IPS-20b (cell line): ENCODE measurements around the gene GRK2.
A peak's percentile ranks its signal among the peaks of the same experiment; 100 is the strongest.

ENCODE experiments used
- H3K27ac ChIP-seq: one replicate; pipeline ENCODE4 v1.5.1; 2013; ENCODE audit warnings: low read length
- H3K27me3 ChIP-seq: 2 replicates; pipeline ENCODE4 v1.6.1; 2013; ENCODE audit warnings: mild to moderate bottlenecking, low read length, inconsistent platforms; ENCODE audit not compliant: insufficient read depth
- H3K36me3 ChIP-seq: 2 replicates; pipeline ENCODE4 v1.6.1; 2013; ENCODE audit warnings: low read depth, mild to moderate bottlenecking, inconsistent platforms, low read length, moderate library complexity; ENCODE audit not compliant: insufficient read depth
- H3K4me1 ChIP-seq: 2 replicates; pipeline ENCODE4 v1.6.1; 2013; ENCODE audit warnings: mild to moderate bottlenecking, control low read depth, inconsistent platforms, low read length, moderate library complexity; ENCODE audit not compliant: insufficient read depth
- H3K4me3 ChIP-seq: 2 replicates; pipeline ENCODE4 v1.5.1; 2013; ENCODE audit warnings: mild to moderate bottlenecking, low read length, inconsistent platforms
- H3K9ac ChIP-seq: 2 replicates; pipeline ENCODE4 v1.6.1; 2013; ENCODE audit warnings: low read depth, mild to moderate bottlenecking, inconsistent platforms, low read length, moderate library complexity
- H3K9me3 ChIP-seq: 2 replicates; pipeline ENCODE4 v1.6.1; 2013; ENCODE audit warnings: mild to moderate bottlenecking, low read depth, low read length, inconsistent platforms; ENCODE audit not compliant: insufficient read depth

Gene GRK2

DNA sequence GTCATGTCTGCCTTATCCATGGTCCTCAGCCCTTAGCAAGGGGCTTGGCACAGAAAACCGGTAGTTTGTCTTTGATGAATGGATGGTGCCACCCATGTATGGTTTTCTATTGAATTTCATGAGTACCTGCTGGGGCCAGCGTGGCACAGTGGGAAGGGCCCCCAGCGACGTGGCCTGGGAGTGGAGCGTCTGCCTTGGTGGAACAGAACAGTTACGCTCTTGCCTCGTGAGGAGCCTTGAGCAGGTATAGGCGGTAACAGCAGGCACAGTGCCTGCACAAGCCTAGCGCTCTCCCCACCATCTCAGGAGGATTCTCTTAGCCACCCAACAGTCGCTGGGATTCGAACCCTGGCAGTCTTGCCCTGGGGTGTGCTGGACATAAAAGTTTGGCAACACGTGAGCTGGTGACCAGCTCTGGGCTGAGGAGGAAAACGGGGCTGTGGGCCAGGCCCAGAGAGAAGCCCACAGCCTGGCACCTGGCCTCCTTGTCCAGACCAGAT is 34.0 kb downstream of the GRK2 start:
- Histone ChIP-seq H3K9ac (no peak overlapping the region), H3K27ac (no peak overlapping the region), H3K4me1 (peaks cover 9% of the 10 kb centered on the region), H3K27me3 (peaks cover 13% of the 10 kb centered on the region; the same call in 1 of the 2 replicates), H3K4me3 (no peak overlapping the region), H3K36me3 (peaks cover 18% of the 10 kb centered on the region), H3K9me3 (peaks cover 11% of the 10 kb centered on the region; the same call in 1 of the 2 replicates)

DNA sequence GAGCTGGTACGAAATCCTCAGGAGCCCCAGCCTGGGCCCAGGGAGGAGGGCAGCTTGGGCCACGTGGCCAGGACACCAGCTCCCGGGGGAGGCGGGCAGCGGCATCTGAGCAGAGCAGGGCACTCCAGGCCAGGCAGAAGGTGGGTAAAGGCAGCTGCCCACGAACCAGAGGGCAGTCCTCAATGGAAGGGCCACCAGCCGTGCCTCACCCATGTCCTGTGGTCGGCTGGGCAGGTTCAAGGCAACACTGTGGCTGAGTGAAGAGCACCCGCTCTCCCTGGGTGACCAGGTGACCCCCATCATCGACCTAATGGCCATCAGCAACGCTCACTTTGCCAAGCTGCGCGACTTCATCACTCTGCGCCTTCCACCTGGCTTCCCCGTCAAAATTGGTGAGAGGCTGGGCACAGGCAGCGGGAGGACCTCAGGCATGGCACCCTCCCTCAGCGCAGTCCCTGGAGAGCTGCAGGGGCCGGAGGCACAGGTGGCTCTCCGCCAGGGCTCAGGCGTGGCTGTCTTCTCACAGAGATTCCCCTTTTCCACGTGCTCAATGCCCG is 34.6 kb downstream of the GRK2 start:
- no peak overlapping the region for H3K9ac ChIP-seq
- H3K36me3 ChIP-seq, result peaks cover 15% of the 10 kb centered on the region
- peaks cover 9% of the 10 kb centered on the region for H3K4me1 ChIP-seq
- peaks cover 7% of the 10 kb centered on the region; the same call in 1 of the 2 replicates for H3K9me3 ChIP-seq
- no peak overlapping the region for H3K4me3 ChIP-seq
- peaks cover 13% of the 10 kb centered on the region; the same call in 1 of the 2 replicates for H3K27me3 ChIP-seq
- no peak overlapping the region for H3K27ac ChIP-seq

DNA sequence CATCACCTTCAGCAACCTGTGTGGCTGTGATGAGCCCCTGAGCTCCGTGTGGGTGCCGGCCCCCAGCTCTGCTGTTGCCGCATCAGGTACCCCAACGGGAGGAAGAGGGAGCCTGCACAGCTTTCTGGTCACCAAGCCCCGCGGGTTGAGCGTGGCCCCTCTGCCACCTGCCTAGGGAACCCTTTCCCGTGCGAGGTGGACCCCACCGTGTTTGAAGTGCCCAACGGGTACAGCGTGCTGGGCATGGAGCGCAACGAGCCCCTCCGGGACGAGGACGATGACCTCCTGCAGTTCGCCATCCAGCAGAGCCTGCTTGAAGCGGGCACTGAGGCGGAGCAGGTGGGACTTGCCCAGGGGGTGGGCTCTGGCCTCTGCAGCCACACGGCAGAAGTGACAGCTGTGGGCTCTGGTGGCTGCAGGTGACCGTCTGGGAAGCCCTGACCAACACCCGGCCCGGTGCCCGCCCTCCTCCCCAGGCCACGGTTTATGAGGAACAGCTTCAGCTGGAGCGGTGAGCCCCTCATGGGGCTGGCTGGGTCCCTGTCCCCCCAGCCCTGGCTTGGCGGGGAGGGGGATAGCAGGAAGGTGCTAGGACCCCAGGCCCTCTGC is 35.1 kb downstream of the GRK2 start:
- Histone ChIP-seq H3K27ac (no peak overlapping the region), H3K27me3 (peaks cover 13% of the 10 kb centered on the region; the same call in 1 of the 2 replicates), H3K4me1 (peaks cover 9% of the 10 kb centered on the region), H3K4me3 (peak overlapping the region; percentile 72; the same call in 1 of the 2 replicates), H3K36me3 (peaks cover 9% of the 10 kb centered on the region), H3K9ac (peak overlapping the region; percentile 53; the same call in 1 of the 2 replicates), H3K9me3 (0 out of 2 replicates have a peak, but pooled peaks cover under 1% of the 10 kb centered on the region)

DNA sequence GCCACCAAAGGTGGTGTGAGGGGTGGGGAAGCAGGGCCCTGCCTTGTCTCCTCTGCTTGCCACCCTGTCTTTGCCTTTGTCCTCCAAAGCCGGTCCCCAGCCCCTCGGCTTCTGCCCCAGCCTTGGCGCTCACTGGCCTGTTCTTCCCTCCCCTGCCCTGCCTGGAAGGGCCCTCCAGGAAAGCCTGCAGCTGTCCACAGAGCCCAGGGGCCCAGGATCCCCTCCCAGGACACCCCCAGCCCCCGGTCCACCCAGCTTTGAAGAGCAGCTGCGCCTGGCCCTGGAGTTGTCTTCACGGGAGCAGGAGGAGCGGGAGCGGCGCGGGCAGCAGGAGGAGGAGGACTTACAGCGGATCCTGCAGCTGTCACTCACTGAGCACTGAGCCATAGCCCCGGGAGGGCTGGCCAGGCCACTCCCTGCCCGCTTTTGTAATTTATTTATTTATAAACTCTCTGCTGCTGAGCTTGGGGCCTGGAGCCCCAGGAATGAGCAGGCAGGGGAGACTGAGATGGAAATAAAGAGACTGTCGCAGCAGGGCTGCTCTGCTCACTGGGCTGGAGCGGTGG is 35.8 kb downstream of the GRK2 start:
- Histone ChIP-seq H3K9me3 (no peaks in the 10 kb centered on the region), H3K9ac (peak overlapping the region; percentile 60; the same call in 1 of the 2 replicates), H3K4me1 (peaks cover 9% of the 10 kb centered on the region), H3K36me3 (0 out of 2 replicates have a peak, but pooled peaks cover 5% of the 10 kb centered on the region), H3K27me3 (peaks cover 13% of the 10 kb centered on the region; the same call in 1 of the 2 replicates), H3K4me3 (peak overlapping the region; percentile 72), H3K27ac (no peak overlapping the region)

- Histone ChIP-seq H3K27ac (no peak overlapping the region), H3K27me3 (peaks cover 13% of the 10 kb centered on the region; the same call in 1 of the 2 replicates), H3K9ac (peak overlapping the region; percentile 60), H3K36me3 (0 out of 2 replicates have a peak, but pooled peaks cover 5% of the 10 kb centered on the region), H3K4me3 (peak overlapping the region; percentile 72), H3K9me3 (no peaks in the 10 kb centered on the region), H3K4me1 (peaks cover 9% of the 10 kb centered on the region)
These were observed 36.4 kb downstream of the GRK2 start for GRCh38 chr11:67302571-67303131.

GRCh38 chr11:67303132-67303834 is 37.0 kb downstream of the GRK2 start, which contains the start of gene SSH3:
Gene SSH3, plus strand, starts transcription at chr11:67303530. Its CDS starts 96 bp downstream, at chr11:67303626.
- peak within 1 kb of the TSS; percentile 72 for H3K4me3 ChIP-seq
- H3K9me3 ChIP-seq, result no peaks in the 10 kb centered on the region
- H3K27ac ChIP-seq, result no peak within 1 kb of the TSS
- 0 out of 2 replicates have a peak, but pooled peaks cover 5% of the 10 kb centered on the region for H3K36me3 ChIP-seq
- peak within 1 kb of the TSS; percentile 60 for H3K9ac ChIP-seq
- peaks cover 13% of the 10 kb centered on the region; the same call in 1 of the 2 replicates for H3K27me3 ChIP-seq
- peaks cover 9% of the 10 kb centered on the region for H3K4me1 ChIP-seq

- Histone ChIP-seq H3K27ac (no peak overlapping the region), H3K36me3 (0 out of 2 replicates have a peak, but pooled peaks cover 5% of the 10 kb centered on the region), H3K9me3 (no peaks in the 10 kb centered on the region), H3K4me3 (peak overlapping the region; percentile 72), H3K9ac (peak overlapping the region; percentile 56), H3K4me1 (peaks cover 9% of the 10 kb centered on the region), H3K27me3 (peaks cover 13% of the 10 kb centered on the region; the same call in 1 of the 2 replicates)
These were observed 37.6 kb downstream of the GRK2 start for GRCh38 chr11:67303835-67304411.

DNA sequence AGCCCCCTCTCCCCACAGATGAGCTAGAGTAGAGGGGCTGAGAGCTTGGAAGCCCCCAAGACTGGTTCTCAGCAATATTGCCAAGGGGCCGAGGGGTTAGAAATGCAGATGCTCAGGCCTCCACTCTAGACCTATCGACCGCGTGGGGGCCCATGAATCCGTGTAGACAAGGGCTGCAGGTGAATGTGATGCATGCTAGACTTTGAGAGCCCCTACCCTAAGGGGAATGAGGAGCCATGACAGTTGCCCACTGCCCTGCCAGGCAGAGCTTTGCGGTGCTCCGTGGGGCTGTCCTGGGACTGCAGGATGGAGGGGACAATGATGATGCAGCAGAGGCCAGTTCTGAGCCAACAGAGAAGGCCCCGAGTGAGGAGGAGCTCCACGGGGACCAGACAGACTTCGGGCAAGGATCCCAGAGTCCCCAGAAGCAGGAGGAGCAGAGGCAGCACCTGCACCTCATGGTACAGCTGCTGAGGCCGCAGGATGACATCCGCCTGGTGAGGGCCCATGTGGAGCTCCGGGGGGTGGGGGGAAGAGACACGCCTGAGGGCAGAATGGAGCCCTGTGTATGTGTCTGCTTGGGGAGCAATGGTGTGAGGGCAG is 38.3 kb downstream of the GRK2 start:
- H3K4me3 ChIP-seq, result peak overlapping the region; percentile 72
- H3K27ac ChIP-seq, result no peak overlapping the region
- H3K36me3 ChIP-seq, result 0 out of 2 replicates have a peak, but pooled peaks cover 5% of the 10 kb centered on the region
- no peaks in the 10 kb centered on the region for H3K9me3 ChIP-seq
- peak overlapping the region; percentile 56 for H3K9ac ChIP-seq
- peaks cover 13% of the 10 kb centered on the region; the same call in 1 of the 2 replicates for H3K27me3 ChIP-seq
- H3K4me1 ChIP-seq, result peaks cover 9% of the 10 kb centered on the region

GRCh38 chr11:67306769-67307544 is 40.7 kb downstream of the GRK2 start:
- Histone ChIP-seq H3K27ac (no peak overlapping the region), H3K4me1 (peaks cover 4% of the 10 kb centered on the region)

DNA sequence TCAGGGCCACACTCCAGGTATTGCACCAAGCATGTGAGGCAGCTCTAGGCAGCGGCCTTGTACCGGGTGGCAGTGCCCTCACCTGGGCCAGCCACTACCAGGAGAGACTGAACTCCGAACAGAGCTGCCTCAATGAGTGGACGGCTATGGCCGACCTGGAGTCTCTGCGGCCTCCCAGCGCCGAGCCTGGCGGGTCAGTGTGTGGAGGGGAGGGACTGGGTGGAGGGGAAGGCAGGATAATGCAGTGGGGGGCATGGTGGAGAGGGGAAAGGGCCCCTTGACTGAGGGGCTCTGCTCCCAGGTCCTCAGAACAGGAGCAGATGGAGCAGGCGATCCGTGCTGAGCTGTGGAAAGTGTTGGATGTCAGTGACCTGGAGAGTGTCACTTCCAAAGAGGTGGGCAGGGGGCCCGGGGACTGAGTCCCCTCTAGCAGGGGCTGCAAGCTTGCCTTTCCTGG is 41.3 kb downstream of the GRK2 start:
- peaks cover 13% of the 10 kb centered on the region; the same call in 1 of the 2 replicates for H3K27me3 ChIP-seq
- peaks cover 4% of the 10 kb centered on the region for H3K4me1 ChIP-seq
- H3K36me3 ChIP-seq, result no peaks in the 10 kb centered on the region
- H3K9ac ChIP-seq, result no peak overlapping the region
- no peaks in the 10 kb centered on the region for H3K9me3 ChIP-seq
- no peak overlapping the region for H3K27ac ChIP-seq
- no peak overlapping the region for H3K4me3 ChIP-seq

More at GRCh38 chr11:67306769-67307544, 40.7 kb downstream of the GRK2 start:
- Histone ChIP-seq H3K36me3 (no peaks in the 10 kb centered on the region), H3K27me3 (peaks cover 13% of the 10 kb centered on the region; the same call in 1 of the 2 replicates), H3K9ac (no peak overlapping the region), H3K9me3 (no peaks in the 10 kb centered on the region), H3K4me3 (no peak overlapping the region)
